ENCODE data around the gene DLGAP1.

DLGAP1 gene

GRCh38 chr18:4284528-4284927 lies 170.6 kb downstream of the DLGAP1 start:
- FAIRE-seq = no peak

GRCh38 chr18:4283746-4284291 lies 171.3 kb downstream of the DLGAP1 start:
- FAIRE-seq = no peak

- no peak for FAIRE-seq
Observed at GRCh38 chr18:4282954-4283353, 172.2 kb downstream of the DLGAP1 start.

- FAIRE-seq = no peak
Observed at GRCh38 chr18:4276953-4277585, 178.0 kb downstream of the DLGAP1 start.

GRCh38 chr18:4271952-4272351 lies 183.2 kb downstream of the DLGAP1 start:
- no peak for FAIRE-seq

GRCh38 chr18:4270988-4271387 lies 184.1 kb downstream of the DLGAP1 start:
- FAIRE-seq = no peak

- no peak for FAIRE-seq
Observed at GRCh38 chr18:4270016-4270415, 185.1 kb downstream of the DLGAP1 start.

- no peak for FAIRE-seq
Observed at GRCh38 chr18:4267641-4268040, 187.5 kb downstream of the DLGAP1 start.

GRCh38 chr18:4264347-4264791 lies 190.7 kb downstream of the DLGAP1 start:
- no peak for FAIRE-seq

- no peak for FAIRE-seq
Observed at GRCh38 chr18:4260107-4260506, 195.0 kb downstream of the DLGAP1 start.

- FAIRE-seq = no peak
Observed at GRCh38 chr18:4256766-4257417, 198.2 kb downstream of the DLGAP1 start.

- FAIRE-seq = no peak
Observed at GRCh38 chr18:4254840-4255239, 200.3 kb downstream of the DLGAP1 start.

- FAIRE-seq = no peak
Observed at GRCh38 chr18:4252829-4253228, 202.3 kb downstream of the DLGAP1 start.

- no peak for FAIRE-seq
Observed at GRCh38 chr18:4251873-4252272, 203.2 kb downstream of the DLGAP1 start.

GRCh38 chr18:4251206-4251605 lies 203.9 kb downstream of the DLGAP1 start:
- no peak for FAIRE-seq

GRCh38 chr18:4250141-4250540 lies 205.0 kb downstream of the DLGAP1 start:
- no peak for FAIRE-seq

- no peak for FAIRE-seq
Observed at GRCh38 chr18:4248686-4249085, 206.4 kb downstream of the DLGAP1 start.

GRCh38 chr18:4246374-4246773 lies 208.7 kb downstream of the DLGAP1 start:
- FAIRE-seq = no peak

- FAIRE-seq = no peak
Observed at GRCh38 chr18:4245456-4245855, 209.7 kb downstream of the DLGAP1 start.

- FAIRE-seq = no peak
Observed at GRCh38 chr18:4242431-4243161, 212.5 kb downstream of the DLGAP1 start.

- no peak for FAIRE-seq
Observed at GRCh38 chr18:4241090-4241617, 214.0 kb downstream of the DLGAP1 start.

GRCh38 chr18:4238966-4239365 lies 216.1 kb downstream of the DLGAP1 start:
- FAIRE-seq = peak; percentile 34

GRCh38 chr18:4237664-4238041 lies 217.5 kb downstream of the DLGAP1 start:
- no peak for FAIRE-seq
